ENCODE data around the gene KDM8. TPM values are rescaled to one million over a fixed set of nuclear protein-coding genes. Genes with fewer than 3 reads are reported as not detected.
A peak's percentile ranks its signal among the peaks of the same experiment; 100 is the strongest.

The KDM8 gene
- total RNA-seq, 1 donor from 2014 or later = 4.3 TPM

DNA sequence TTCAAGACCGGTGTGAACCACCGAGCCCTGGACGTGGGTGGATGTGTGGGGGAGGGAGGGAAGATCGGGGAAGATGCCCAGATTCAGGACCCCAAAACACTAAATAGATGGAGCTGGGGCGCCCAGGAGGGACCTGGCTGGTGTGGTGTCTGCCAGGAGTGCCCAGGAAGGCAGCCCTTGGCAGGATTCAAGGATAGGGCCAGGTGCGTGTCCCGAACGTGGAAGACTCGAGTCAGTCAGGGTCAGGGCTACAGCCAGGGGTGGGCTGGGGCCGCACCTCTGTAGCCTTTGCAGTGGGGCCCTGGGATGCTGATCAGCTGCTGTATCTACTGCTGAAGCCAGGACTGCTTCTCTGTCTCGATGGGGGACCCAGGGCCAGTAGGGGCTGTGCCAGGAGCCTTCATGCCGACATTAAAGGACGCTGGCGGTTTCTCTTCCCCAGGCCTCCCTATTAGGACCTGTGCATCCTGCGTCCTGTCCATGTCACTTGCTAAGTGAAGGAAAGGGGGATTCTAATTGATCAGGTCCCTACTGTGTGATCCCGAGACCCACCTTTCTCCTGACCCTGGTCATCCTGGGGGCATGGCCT lies 13.1 kb downstream of the KDM8 start:
- H3K27me3 Mint-ChIP-seq (ENCODE audit: low read depth, unreplicated experiment) = no peaks in the 10 kb centered on the region
- no peak overlapping the region for H3K4me3 ChIP-seq (ENCODE audit: insufficient read depth, low read depth, low read length)
- no peak overlapping the region for H3K27ac ChIP-seq (ENCODE audit: low read depth, low read length)
- H3K4me2 ChIP-seq (ENCODE audit: low read length) = no peak overlapping the region
- peaks cover 7% of the 10 kb centered on the region for H3K4me1 ChIP-seq (ENCODE audit: insufficient read depth, low read length)
- FAIRE-seq = no peak
- no peak overlapping the region for H2AFZ ChIP-seq (ENCODE audit: low read depth, low read length)
- no peaks in the 10 kb centered on the region for H4K20me1 ChIP-seq (ENCODE audit: insufficient read depth, low read length)
- no peaks in the 10 kb centered on the region for H3K9me3 ChIP-seq (ENCODE audit: insufficient read depth, low read depth, low read length)
- H3K27me3 ChIP-seq (ENCODE audit: insufficient read depth, low read length) = no peaks in the 10 kb centered on the region
- H3K9me3 Mint-ChIP-seq (ENCODE audit: unreplicated experiment) = no peaks in the 10 kb centered on the region
- no peak for DNase-seq (ENCODE audit: low read depth)
- H3K36me3 Mint-ChIP-seq (ENCODE audit: low read depth, unreplicated experiment) = peaks cover 8% of the 10 kb centered on the region
- no peaks in the 10 kb centered on the region for H3K36me3 ChIP-seq (ENCODE audit: insufficient read depth, low read length)
- H3K4me1 Mint-ChIP-seq (ENCODE audit: low read depth, unreplicated experiment) = no peaks in the 10 kb centered on the region
- H3K4me3 Mint-ChIP-seq (ENCODE audit: unreplicated experiment) = no peak overlapping the region
- TF ChIP-seq CTCF (IDR thresholded peaks at IDR 0.05; ENCODE audit: insufficient read depth, low read depth, low read length) (no peak), EZH2 (IDR thresholded peaks at IDR 0.05; ENCODE audit: insufficient read depth, low read length) (no peak)
- peak overlapping the region; percentile 2 for H3K9ac ChIP-seq (ENCODE audit: low read length)
- no peak overlapping the region for H3K27ac Mint-ChIP-seq (ENCODE audit: unreplicated experiment)
- no peaks in the 10 kb centered on the region for H3K79me2 ChIP-seq (ENCODE audit: insufficient read depth, low read length)

- no peaks in the 10 kb centered on the region for H3K4me1 Mint-ChIP-seq (ENCODE audit: low read depth, unreplicated experiment)
- FAIRE-seq (no peak), DNase-seq (ENCODE audit: low read depth) (peak; percentile 78)
- H3K27ac Mint-ChIP-seq (ENCODE audit: unreplicated experiment) = no peak overlapping the region
- H3K4me3 Mint-ChIP-seq (ENCODE audit: unreplicated experiment) = no peak overlapping the region
- H3K79me2 ChIP-seq (ENCODE audit: insufficient read depth, low read length) = no peaks in the 10 kb centered on the region
- H3K9ac ChIP-seq (ENCODE audit: low read length) = no peak overlapping the region
- H4K20me1 ChIP-seq (ENCODE audit: insufficient read depth, low read length) = no peaks in the 10 kb centered on the region
- no peaks in the 10 kb centered on the region for H3K9me3 Mint-ChIP-seq (ENCODE audit: unreplicated experiment)
- H3K36me3 ChIP-seq (ENCODE audit: insufficient read depth, low read length) = no peaks in the 10 kb centered on the region
- peaks cover 7% of the 10 kb centered on the region for H3K4me1 ChIP-seq (ENCODE audit: insufficient read depth, low read length)
- no peaks in the 10 kb centered on the region for H3K9me3 ChIP-seq (ENCODE audit: insufficient read depth, low read depth, low read length)
- peak overlapping the region; percentile 6 for H2AFZ ChIP-seq (ENCODE audit: low read depth, low read length)
- no peak overlapping the region for H3K4me3 ChIP-seq (ENCODE audit: insufficient read depth, low read depth, low read length)
- H3K27ac ChIP-seq (ENCODE audit: low read depth, low read length) = peak overlapping the region; percentile 6
- H3K36me3 Mint-ChIP-seq (ENCODE audit: low read depth, unreplicated experiment) = peaks cover 8% of the 10 kb centered on the region
- H3K27me3 ChIP-seq (ENCODE audit: insufficient read depth, low read length) = no peaks in the 10 kb centered on the region
- TF ChIP-seq CTCF (IDR thresholded peaks at IDR 0.05; ENCODE audit: insufficient read depth, low read depth, low read length) (no peak), EZH2 (IDR thresholded peaks at IDR 0.05; ENCODE audit: insufficient read depth, low read length) (no peak)
- no peaks in the 10 kb centered on the region for H3K27me3 Mint-ChIP-seq (ENCODE audit: low read depth, unreplicated experiment)
- peak overlapping the region; percentile 46 for H3K4me2 ChIP-seq (ENCODE audit: low read length)
These were observed 13.9 kb downstream of the KDM8 start for GRCh38 chr16:27217256-27217655.

DNA sequence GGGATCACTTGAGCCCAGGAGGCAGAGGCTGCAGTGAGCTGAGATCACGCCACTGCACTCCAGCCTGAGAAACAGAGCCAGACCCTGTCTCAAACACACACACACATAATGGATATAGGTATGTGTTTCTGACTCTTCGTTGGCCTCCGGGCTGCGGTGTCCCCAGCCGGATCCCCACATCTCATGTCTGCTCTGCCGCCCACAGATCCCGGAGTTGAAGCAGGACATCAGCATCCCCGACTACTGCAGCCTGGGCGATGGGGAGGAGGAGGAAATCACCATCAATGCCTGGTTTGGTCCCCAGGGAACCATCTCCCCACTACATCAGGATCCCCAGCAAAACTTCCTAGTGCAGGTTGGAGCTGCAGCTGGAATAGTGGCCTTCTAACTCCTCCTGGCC lies 15.4 kb downstream of the KDM8 start:
- Histone ChIP-seq H2AFZ (ENCODE audit: low read depth, low read length) (no peak overlapping the region), H3K4me3 (ENCODE audit: insufficient read depth, low read depth, low read length) (no peak overlapping the region), H3K4me1 (ENCODE audit: insufficient read depth, low read length) (peaks cover 17% of the 10 kb centered on the region), H3K36me3 (ENCODE audit: insufficient read depth, low read length) (no peaks in the 10 kb centered on the region), H3K9me3 (ENCODE audit: insufficient read depth, low read depth, low read length) (no peaks in the 10 kb centered on the region), H3K27ac (ENCODE audit: low read depth, low read length) (no peak overlapping the region), H3K4me2 (ENCODE audit: low read length) (no peak overlapping the region), H4K20me1 (ENCODE audit: insufficient read depth, low read length) (no peaks in the 10 kb centered on the region), H3K27me3 (ENCODE audit: insufficient read depth, low read length) (no peaks in the 10 kb centered on the region), H3K9ac (ENCODE audit: low read length) (no peak overlapping the region), H3K79me2 (ENCODE audit: insufficient read depth, low read length) (no peaks in the 10 kb centered on the region)
- TF ChIP-seq CTCF (IDR thresholded peaks at IDR 0.05; ENCODE audit: insufficient read depth, low read depth, low read length) = no peak
- no peak for TF ChIP-seq EZH2 (IDR thresholded peaks at IDR 0.05; ENCODE audit: insufficient read depth, low read length)
- Mint-ChIP-seq H3K4me3 (ENCODE audit: unreplicated experiment) (no peak overlapping the region), H3K27me3 (ENCODE audit: low read depth, unreplicated experiment) (no peaks in the 10 kb centered on the region), H3K36me3 (ENCODE audit: low read depth, unreplicated experiment) (peaks cover 8% of the 10 kb centered on the region), H3K27ac (ENCODE audit: unreplicated experiment) (no peak overlapping the region), H3K4me1 (ENCODE audit: low read depth, unreplicated experiment) (peaks cover 4% of the 10 kb centered on the region), H3K9me3 (ENCODE audit: unreplicated experiment) (no peaks in the 10 kb centered on the region)
- DNase-seq (ENCODE audit: low read depth) = no peak
- FAIRE-seq = no peak
